ENCODE measurements around the gene PHF21A.

PHF21A gene

GRCh38 chr11:46050003-46050461 lies 71.2 kb downstream of the PHF21A start:
- ATAC-seq: peak; percentile 98
- TF ChIP-seq BACH2 (CRISPR knock-in tag; IDR thresholded peaks at IDR 0.05; ENCODE audit: borderline replicate concordance) (no peak), CSDC2 (CRISPR knock-in tag; IDR thresholded peaks at IDR 0.05) (no peak), OSR1 (CRISPR knock-in tag; IDR thresholded peaks at IDR 0.05) (no peak), ZNF8 (CRISPR knock-in tag; IDR thresholded peaks at IDR 0.05) (no peak), TCF4 (CRISPR knock-in tag; IDR thresholded peaks at IDR 0.05; ENCODE audit: borderline replicate concordance) (no peak), SNAI2 (CRISPR knock-in tag; IDR thresholded peaks at IDR 0.05) (no peak), POU6F1 (CRISPR knock-in tag; IDR thresholded peaks at IDR 0.05; ENCODE audit: borderline replicate concordance, low read depth) (no peak), ZFP30 (CRISPR knock-in tag; IDR thresholded peaks at IDR 0.05) (no peak), ARNTL (CRISPR knock-in tag; IDR thresholded peaks at IDR 0.05; ENCODE audit: borderline replicate concordance, low read depth) (no peak), PPARA (CRISPR knock-in tag; IDR thresholded peaks at IDR 0.05; ENCODE audit: borderline replicate concordance) (no peak)

GRCh38 chr11:46049325-46049897 lies 71.8 kb downstream of the PHF21A start:
- TF ChIP-seq ZNF70 (CRISPR knock-in tag; IDR thresholded peaks at IDR 0.05) (no peak), TSHZ2 (CRISPR knock-in tag; IDR thresholded peaks at IDR 0.05) (no peak), TCF4 (CRISPR knock-in tag; IDR thresholded peaks at IDR 0.05; ENCODE audit: borderline replicate concordance) (no peak), CSDC2 (CRISPR knock-in tag; IDR thresholded peaks at IDR 0.05) (no peak), ZNF565 (CRISPR knock-in tag; conservative IDR thresholded peaks at IDR 0.05; ENCODE audit: low read depth) (no peak), OSR1 (CRISPR knock-in tag; IDR thresholded peaks at IDR 0.05) (no peak), ZNF8 (CRISPR knock-in tag; IDR thresholded peaks at IDR 0.05) (no peak), CREB5 (CRISPR knock-in tag; IDR thresholded peaks at IDR 0.05; ENCODE audit: low read depth) (no peak), SNAI2 (CRISPR knock-in tag; IDR thresholded peaks at IDR 0.05) (no peak), ZC3H10 (CRISPR knock-in tag; IDR thresholded peaks at IDR 0.05) (no peak)
- no peak for ATAC-seq

- ATAC-seq: no peak
- TF ChIP-seq ZNF70 (CRISPR knock-in tag; IDR thresholded peaks at IDR 0.05) (no peak), ZNF8 (CRISPR knock-in tag; IDR thresholded peaks at IDR 0.05) (peak; percentile 83)
Measured at GRCh38 chr11:46048198-46048597, 73.1 kb downstream of the PHF21A start.

GRCh38 chr11:46047520-46047919 lies 73.7 kb downstream of the PHF21A start:
- ATAC-seq: no peak
- TF ChIP-seq TOX (CRISPR knock-in tag; IDR thresholded peaks at IDR 0.05; ENCODE audit: borderline replicate concordance) (no peak), SNAI2 (CRISPR knock-in tag; IDR thresholded peaks at IDR 0.05) (no peak), PPARA (CRISPR knock-in tag; IDR thresholded peaks at IDR 0.05; ENCODE audit: borderline replicate concordance) (no peak), BACH2 (CRISPR knock-in tag; IDR thresholded peaks at IDR 0.05; ENCODE audit: borderline replicate concordance) (no peak), ISL1 (CRISPR knock-in tag; IDR thresholded peaks at IDR 0.05) (no peak), ZC3H10 (CRISPR knock-in tag; IDR thresholded peaks at IDR 0.05) (no peak), ESRRG (CRISPR knock-in tag; IDR thresholded peaks at IDR 0.05) (no peak), OSR1 (CRISPR knock-in tag; IDR thresholded peaks at IDR 0.05) (no peak), TSHZ2 (CRISPR knock-in tag; IDR thresholded peaks at IDR 0.05) (no peak), ZNF8 (CRISPR knock-in tag; IDR thresholded peaks at IDR 0.05) (no peak), ZFP30 (CRISPR knock-in tag; IDR thresholded peaks at IDR 0.05) (no peak), RARB (CRISPR knock-in tag; IDR thresholded peaks at IDR 0.05) (no peak), PATZ1 (CRISPR knock-in tag; IDR thresholded peaks at IDR 0.05; ENCODE audit: borderline replicate concordance) (no peak), CREB5 (CRISPR knock-in tag; IDR thresholded peaks at IDR 0.05; ENCODE audit: low read depth) (no peak), CSRNP3 (CRISPR knock-in tag; IDR thresholded peaks at IDR 0.05) (no peak), TCF4 (CRISPR knock-in tag; IDR thresholded peaks at IDR 0.05; ENCODE audit: borderline replicate concordance) (no peak)

Data from SK-N-SH treated with all-trans-retinoic acid at 6 μM for 48 hours (cell line).